ENCODE results near the gene CATSPERZ. TPM values are rescaled to one million over a fixed set of nuclear protein-coding genes. Genes with fewer than 3 reads are reported as not detected.

Gene CATSPERZ
- total and polyA plus RNA-seq, 2 experiments from 2014 or later: 0.46 TPM; not detected in 1

DNA sequence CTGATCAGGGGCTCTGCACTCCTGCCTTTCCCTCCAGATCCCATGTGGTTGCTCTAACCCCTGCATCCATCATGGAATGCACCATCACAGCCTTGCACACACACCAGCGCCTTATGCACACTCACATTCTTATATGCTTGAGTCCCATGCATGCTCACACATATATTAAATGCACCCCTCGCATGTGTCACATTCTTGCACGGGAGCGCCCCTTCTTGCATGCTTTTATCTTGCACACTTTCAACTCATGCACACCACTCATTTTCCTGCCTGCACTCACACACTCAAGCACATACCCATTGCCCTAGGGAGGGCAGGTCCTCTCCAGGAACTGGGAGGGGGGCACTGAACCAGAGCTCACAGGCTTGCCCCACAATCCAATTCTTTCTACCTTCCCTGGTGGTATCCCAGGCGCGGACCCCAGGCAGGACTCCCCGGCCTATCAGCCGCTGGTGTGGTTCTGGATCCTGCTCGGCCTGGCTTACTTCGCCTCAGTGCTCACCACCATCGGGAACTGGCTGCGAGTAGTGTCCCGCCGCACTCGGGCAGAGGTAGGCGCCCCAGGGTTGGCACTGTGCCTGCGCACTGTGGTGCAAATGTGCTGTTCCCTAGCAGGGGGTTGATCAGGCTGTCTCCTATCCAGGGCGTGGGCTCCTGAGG lies 2.3 kb upstream of the CATSPERZ start:
- no peak overlapping the region for H3K27ac ChIP-seq
- no peak overlapping the region for H2AFZ ChIP-seq
- H3K4me1 ChIP-seq (ENCODE audit: insufficient read depth): peaks cover 20% of the 10 kb centered on the region
- no peak overlapping the region for H3K4me3 ChIP-seq
- H3K36me3 ChIP-seq (replicated peaks; ENCODE audit: insufficient read depth, low read depth): no peaks in the 10 kb centered on the region
- no peaks in the 10 kb centered on the region for H3K79me2 ChIP-seq
- H3K9me3 ChIP-seq (ENCODE audit: low read depth): no peaks in the 10 kb centered on the region
- H3K27me3 ChIP-seq: peaks cover 78% of the 10 kb centered on the region
- no peak overlapping the region for H3K4me2 ChIP-seq
- TF ChIP-seq EZH2 (IDR thresholded peaks at IDR 0.05; ENCODE audit: borderline replicate concordance) (no peak), CTCF (IDR thresholded peaks at IDR 0.05; ENCODE audit: poor library complexity) (no peak), EZH2phosphoT487 (IDR thresholded peaks at IDR 0.05; ENCODE audit: low read depth, severe bottlenecking, unreplicated experiment) (no peak)
- 82% methylated on average over 18 of the region's 18 CpGs for WGBS (ENCODE audit: low lambda C conversion rate, missing lambda C conversion rate)
- no peak for DNase-seq (ENCODE audit: low spot score)
- no peaks in the 10 kb centered on the region for H4K20me1 ChIP-seq (ENCODE audit: insufficient read depth, poor library complexity, severe bottlenecking)
- H3K9me2 ChIP-seq (replicated peaks; ENCODE audit: insufficient read depth): no peaks in the 10 kb centered on the region

- peaks cover 64% of the 10 kb centered on the region for H3K27me3 ChIP-seq
- H2AFZ ChIP-seq: peak overlapping the region; percentile 84
- H3K4me3 ChIP-seq: peak overlapping the region; percentile 26
- DNase-seq (ENCODE audit: low spot score): peak; percentile 53
- TF ChIP-seq EZH2 (IDR thresholded peaks at IDR 0.05; ENCODE audit: borderline replicate concordance) (peak; percentile 36), CTCF (IDR thresholded peaks at IDR 0.05; ENCODE audit: poor library complexity) (no peak), EZH2phosphoT487 (IDR thresholded peaks at IDR 0.05; ENCODE audit: low read depth, severe bottlenecking, unreplicated experiment) (no peak)
- H4K20me1 ChIP-seq (ENCODE audit: insufficient read depth, poor library complexity, severe bottlenecking): no peaks in the 10 kb centered on the region
- no peaks in the 10 kb centered on the region for H3K79me2 ChIP-seq
- WGBS (ENCODE audit: low lambda C conversion rate, missing lambda C conversion rate): 9% methylated on average over 50 of the region's 60 CpGs
- no peaks in the 10 kb centered on the region for H3K36me3 ChIP-seq (replicated peaks; ENCODE audit: insufficient read depth, low read depth)
- H3K4me2 ChIP-seq: peak overlapping the region; percentile 92
- no peak overlapping the region for H3K27ac ChIP-seq
- no peaks in the 10 kb centered on the region for H3K9me3 ChIP-seq (ENCODE audit: low read depth)
- peaks cover 24% of the 10 kb centered on the region for H3K4me1 ChIP-seq (ENCODE audit: insufficient read depth)
- H3K9me2 ChIP-seq (replicated peaks; ENCODE audit: insufficient read depth): no peaks in the 10 kb centered on the region
Observed at GRCh38 chr11:64298966-64299846, 952 bp upstream of the CATSPERZ start.

- Histone ChIP-seq H3K79me2 (peaks cover 24% of the 10 kb centered on the region), H3K4me3 (no peak overlapping the region), H3K9me2 (replicated peaks; ENCODE audit: insufficient read depth) (no peaks in the 10 kb centered on the region), H3K36me3 (replicated peaks; ENCODE audit: insufficient read depth, low read depth) (no peaks in the 10 kb centered on the region), H3K4me1 (ENCODE audit: insufficient read depth) (peaks cover 31% of the 10 kb centered on the region), H4K20me1 (ENCODE audit: insufficient read depth, poor library complexity, severe bottlenecking) (no peaks in the 10 kb centered on the region), H3K9me3 (ENCODE audit: low read depth) (no peaks in the 10 kb centered on the region), H3K27ac (peak overlapping the region; percentile 87), H3K27me3 (peaks cover 25% of the 10 kb centered on the region), H3K4me2 (peak overlapping the region; percentile 78), H2AFZ (no peak overlapping the region)
- TF ChIP-seq EZH2phosphoT487 (IDR thresholded peaks at IDR 0.05; ENCODE audit: low read depth, severe bottlenecking, unreplicated experiment): no peak
- no peak for TF ChIP-seq EZH2 (IDR thresholded peaks at IDR 0.05; ENCODE audit: borderline replicate concordance)
- TF ChIP-seq CTCF (IDR thresholded peaks at IDR 0.05; ENCODE audit: poor library complexity): no peak
- 87% methylated on average over 12 of the region's 13 CpGs for WGBS (ENCODE audit: low lambda C conversion rate, missing lambda C conversion rate)
- DNase-seq (ENCODE audit: low spot score): peak; percentile 3
Observed at GRCh38 chr11:64303109-64304031, 3.2 kb downstream of the CATSPERZ start.

Data from hepatocyte (in vitro differentiated cells).